ENCODE results near the gene ABTB1. TPM values are rescaled to one million over a fixed set of nuclear protein-coding genes. Genes with fewer than 3 reads are reported as not detected.

The ABTB1 gene
- total and polyA plus RNA-seq, 12 donors: 2.8 to 96.0 (median 32.2) TPM

DNA sequence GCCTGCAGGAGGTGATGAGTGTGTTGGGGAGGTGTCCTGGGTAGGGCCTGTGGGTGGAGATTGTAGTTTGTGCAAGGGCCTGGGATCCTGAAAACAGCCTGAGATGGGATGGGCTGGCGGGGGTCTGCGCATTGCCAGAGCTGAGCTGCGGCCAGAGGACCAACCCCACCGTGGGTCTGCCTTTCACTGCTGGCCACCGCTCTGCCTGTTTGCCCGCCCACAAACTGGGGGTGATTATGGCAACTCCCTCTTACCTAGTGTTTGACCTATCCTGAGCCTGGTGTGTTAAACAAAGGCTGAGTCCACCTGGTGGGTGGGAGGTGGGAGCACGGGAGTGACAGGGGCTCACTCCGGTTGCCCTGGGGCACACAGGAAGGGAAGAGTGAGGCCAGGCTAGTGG is 9.8 kb downstream of the ABTB1 start:
- peak in 5 of 7 donors; percentile 11 to 49 (median 12) for DNase-seq
- H3K27ac ChIP-seq: no peak overlapping the region
- intact Hi-C loops (cut with DNase I): loop anchor here in 1 of 2 donors (10.0 kb wide), 1 partner anchor 132 kb away; no protein-coding TSS in a partner anchor

GRCh38 chr3:127684871-127685707 is 12.3 kb downstream of the ABTB1 start:
- H3K27me3 ChIP-seq: no peaks in the 10 kb centered on the region
- peak in 3 of 7 donors; percentile 1 to 48 (median 11) for DNase-seq
- intact Hi-C loops (cut with DNase I): loop anchor here in 1 of 2 donors (10.0 kb wide), 1 partner anchor 130 kb away; no protein-coding TSS in a partner anchor
- no peaks in the 10 kb centered on the region for H3K4me1 ChIP-seq (replicated peaks in 1 of 2)
- TF ChIP-seq POLR2A (IDR thresholded peaks at IDR 0.05): no peak
- TF ChIP-seq CTCF (IDR thresholded peaks at IDR 0.05): no peak
- H3K9me3 ChIP-seq (replicated peaks in 1 of 3): no peaks in the 10 kb centered on the region
- H3K4me3 ChIP-seq: no peak overlapping the region
- WGBS, 4 donors: 66 to 81% (median 77%) methylated on average over 7 to 22 of the region's 22 CpGs
- H3K27ac ChIP-seq: no peak overlapping the region
- H3K36me3 ChIP-seq (replicated peaks in 1 of 2): peaks cover 0 to under 1% of the 10 kb centered on the region in 2 donors

More for the DNA sequence above, 9.8 kb downstream of the ABTB1 start:
- Histone ChIP-seq H3K4me3 (no peak overlapping the region), H3K36me3 (replicated peaks in 1 of 2) (peaks cover 0 to 19% of the 10 kb centered on the region in 2 donors), H3K27me3 (no peaks in the 10 kb centered on the region), H3K9me3 (replicated peaks in 1 of 3) (no peaks in the 10 kb centered on the region), H3K4me1 (replicated peaks in 1 of 2) (no peaks in the 10 kb centered on the region)
- TF ChIP-seq POLR2A (IDR thresholded peaks at IDR 0.05): no peak
- no peak for TF ChIP-seq CTCF (IDR thresholded peaks at IDR 0.05)
- WGBS, 4 donors: 69 to 88% (median 78%) methylated on average over 4 to 8 of the region's 8 CpGs

- H3K36me3 ChIP-seq (replicated peaks in 1 of 2): no peaks in the 10 kb centered on the region
- 83 to 92% (median 85%) methylated on average over 4 of the region's 4 CpGs for WGBS, 4 donors
- no peaks in the 10 kb centered on the region for H3K27me3 ChIP-seq
- H3K27ac ChIP-seq: no peak overlapping the region
- H3K4me1 ChIP-seq (replicated peaks in 1 of 2): no peaks in the 10 kb centered on the region
- DNase-seq: no peak
- no peaks in the 10 kb centered on the region for H3K9me3 ChIP-seq (replicated peaks in 1 of 3)
- H3K4me3 ChIP-seq: no peak overlapping the region
- intact Hi-C loops (cut with DNase I): loop anchor here in 1 of 2 donors (10.0 kb wide), 1 partner anchor 129 kb away; no protein-coding TSS in a partner anchor
- no peak for TF ChIP-seq POLR2A (IDR thresholded peaks at IDR 0.05)
- TF ChIP-seq CTCF (IDR thresholded peaks at IDR 0.05): no peak
Observed at GRCh38 chr3:127685708-127686511, 13.2 kb downstream of the ABTB1 start.

GRCh38 chr3:127686512-127686894 is 13.8 kb downstream of the ABTB1 start:
- no peaks in the 10 kb centered on the region for H3K27me3 ChIP-seq
- H3K27ac ChIP-seq: no peak overlapping the region
- no peak overlapping the region for H3K4me3 ChIP-seq
- no peak for DNase-seq
- H3K4me1 ChIP-seq (replicated peaks in 1 of 2): no peaks in the 10 kb centered on the region
- TF ChIP-seq CTCF (IDR thresholded peaks at IDR 0.05) (no peak), POLR2A (IDR thresholded peaks at IDR 0.05) (no peak)
- intact Hi-C loops (cut with DNase I): loop anchor here in 1 of 2 donors (10.0 kb wide), 1 partner anchor 128 kb away; no protein-coding TSS in a partner anchor
- no peaks in the 10 kb centered on the region for H3K9me3 ChIP-seq (replicated peaks in 1 of 3)
- H3K36me3 ChIP-seq (replicated peaks in 1 of 2): no peaks in the 10 kb centered on the region
